ENCODE measurements around the gene MGAT5B.
"Not testable (repeated sequence)": the region's sequence is repeated elsewhere in the genome, so short reads cannot be mapped to it uniquely, and the experiment has no call there.

DNA sequence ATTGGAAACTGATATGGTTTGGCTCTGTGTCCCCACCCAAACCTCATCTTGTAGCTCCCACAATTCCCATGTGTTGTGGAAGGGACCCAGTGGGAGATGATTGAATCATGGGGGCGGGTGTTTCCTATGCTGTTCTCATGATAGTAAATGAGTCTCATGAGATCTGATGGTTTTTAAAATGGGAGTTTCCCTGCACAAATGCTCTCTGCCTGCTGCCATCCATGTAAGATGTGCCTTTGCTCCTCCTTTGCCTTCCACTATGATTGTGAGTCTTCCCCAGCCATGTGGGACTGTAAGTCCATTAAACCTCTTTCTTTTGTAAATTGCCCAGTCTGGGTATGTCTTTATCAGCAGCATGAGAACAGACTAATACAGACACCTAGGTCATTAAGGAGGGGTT, 109.8 kb downstream of the MGAT5B start:
- TF ChIP-seq, protein P1, sequence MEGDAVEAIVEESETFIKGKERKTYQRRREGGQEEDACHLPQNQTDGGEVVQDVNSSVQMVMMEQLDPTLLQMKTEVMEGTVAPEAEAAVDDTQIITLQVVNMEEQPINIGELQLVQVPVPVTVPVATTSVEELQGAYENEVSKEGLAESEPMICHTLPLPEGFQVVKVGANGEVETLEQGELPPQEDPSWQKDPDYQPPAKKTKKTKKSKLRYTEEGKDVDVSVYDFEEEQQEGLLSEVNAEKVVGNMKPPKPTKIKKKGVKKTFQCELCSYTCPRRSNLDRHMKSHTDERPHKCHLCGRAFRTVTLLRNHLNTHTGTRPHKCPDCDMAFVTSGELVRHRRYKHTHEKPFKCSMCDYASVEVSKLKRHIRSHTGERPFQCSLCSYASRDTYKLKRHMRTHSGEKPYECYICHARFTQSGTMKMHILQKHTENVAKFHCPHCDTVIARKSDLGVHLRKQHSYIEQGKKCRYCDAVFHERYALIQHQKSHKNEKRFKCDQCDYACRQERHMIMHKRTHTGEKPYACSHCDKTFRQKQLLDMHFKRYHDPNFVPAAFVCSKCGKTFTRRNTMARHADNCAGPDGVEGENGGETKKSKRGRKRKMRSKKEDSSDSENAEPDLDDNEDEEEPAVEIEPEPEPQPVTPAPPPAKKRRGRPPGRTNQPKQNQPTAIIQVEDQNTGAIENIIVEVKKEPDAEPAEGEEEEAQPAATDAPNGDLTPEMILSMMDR (conservative IDR thresholded peaks at IDR 0.05 in 1 of 2, IDR thresholded peaks at IDR 0.05 in 1 of 2; ENCODE audit: low read depth in 1 of 2, low read length in 2 of 2) = not testable (repeated sequence)
- TF ChIP-seq EZH2 (IDR thresholded peaks at IDR 0.05; ENCODE audit: low read length, missing control alignments) = not testable (repeated sequence)

All from fibroblast of lung (primary cell).